ENCODE results near the gene TIMP3.

- no peak for TF ChIP-seq EZH2 (IDR thresholded peaks at IDR 0.05; ENCODE audit: borderline replicate concordance, low read depth, low read length, severe bottlenecking)
- no peak for TF ChIP-seq CTCF (IDR thresholded peaks at IDR 0.05; ENCODE audit: borderline replicate concordance, extremely low read depth, low read length, poor library complexity, severe bottlenecking)
Observed at GRCh38 chr22:32862936-32863661, 61.6 kb downstream of the TIMP3 start.
